Measurements from ENCODE around the gene DET1.
"Not testable (repeated sequence)": the region's sequence is repeated elsewhere in the genome, so short reads cannot be mapped to it uniquely, and the experiment has no call there.

DET1 gene

GRCh38 chr15:88497109-88497765 lies 49.2 kb downstream of the DET1 start:
- DNase-seq (ENCODE audit: low spot score) = no peak

GRCh38 chr15:88493844-88494243 lies 52.6 kb downstream of the DET1 start:
- peak; percentile 67 for DNase-seq (ENCODE audit: low spot score)

- DNase-seq (ENCODE audit: low spot score) = no peak
These were observed 55.3 kb downstream of the DET1 start for GRCh38 chr15:88491158-88491557.

- DNase-seq (ENCODE audit: low spot score) = no peak
These were observed 56.4 kb downstream of the DET1 start for GRCh38 chr15:88490036-88490435.

- no peak for DNase-seq (ENCODE audit: low spot score)
These were observed 57.2 kb downstream of the DET1 start for GRCh38 chr15:88489321-88489720.

- no peak for DNase-seq (ENCODE audit: low spot score)
These were observed 58.5 kb downstream of the DET1 start for GRCh38 chr15:88487796-88488523.

- DNase-seq (ENCODE audit: low spot score) = no peak
These were observed 59.2 kb downstream of the DET1 start for GRCh38 chr15:88487178-88487795.

- peak; percentile 35 for DNase-seq (ENCODE audit: low spot score)
These were observed 61.7 kb downstream of the DET1 start for GRCh38 chr15:88484682-88485331.

- no peak for DNase-seq (ENCODE audit: low spot score)
These were observed 64.2 kb downstream of the DET1 start for GRCh38 chr15:88482263-88482662.

GRCh38 chr15:88480981-88481380 lies 65.5 kb downstream of the DET1 start:
- no peak for DNase-seq (ENCODE audit: low spot score)

- DNase-seq (ENCODE audit: low spot score) = no peak
These were observed 67.3 kb downstream of the DET1 start for GRCh38 chr15:88479169-88479568.

GRCh38 chr15:88477904-88478303 lies 68.6 kb downstream of the DET1 start:
- no peak for DNase-seq (ENCODE audit: low spot score)

- no peak for DNase-seq (ENCODE audit: low spot score)
These were observed 69.4 kb downstream of the DET1 start for GRCh38 chr15:88477126-88477525.

- DNase-seq (ENCODE audit: low spot score) = peak; percentile 60
These were observed 69.8 kb downstream of the DET1 start for GRCh38 chr15:88476635-88477060.

- not testable (repeated sequence) for DNase-seq (ENCODE audit: low spot score)
These were observed 72.7 kb downstream of the DET1 start for GRCh38 chr15:88473661-88474293.

- no peak for DNase-seq (ENCODE audit: low spot score)
These were observed 74.3 kb downstream of the DET1 start for GRCh38 chr15:88472225-88472624.

- DNase-seq (ENCODE audit: low spot score) = no peak
These were observed 75.7 kb downstream of the DET1 start for GRCh38 chr15:88470625-88471372.

- DNase-seq (ENCODE audit: low spot score) = no peak
These were observed 77.2 kb downstream of the DET1 start for GRCh38 chr15:88469321-88469720.

GRCh38 chr15:88468721-88469120 lies 77.8 kb downstream of the DET1 start:
- DNase-seq (ENCODE audit: low spot score) = not testable (repeated sequence)

GRCh38 chr15:88467935-88468528 lies 78.4 kb downstream of the DET1 start:
- peak; percentile 38 for DNase-seq (ENCODE audit: low spot score)

Data from SK-N-DZ (cell line).